HL-60 (cell line): ENCODE measurements around the gene TPRN.

ENCODE experiments used
- DNase-seq, 2 experiments: peaks; one replicate each; pipeline ENCODE4 v3.0.0-alpha.2; 2010 to 2020; ENCODE audit warnings: low read depth in 1 of 2, low spot score in 1 of 2
- H3K27ac ChIP-seq: fragments of 250-450 bp; sonication (Bioruptor Pico); replicated peaks from 2 replicates; pipeline ENCODE4 v1.5.1; 2020; ENCODE audit warnings: mild to moderate bottlenecking, moderate library complexity
- H3K27me3 ChIP-seq: fragments of 250-450 bp; sonication (Bioruptor Pico); 2 replicates; pipeline ENCODE4 v1.5.1; 2021; ENCODE audit warnings: mild to moderate bottlenecking, moderate library complexity; ENCODE audit not compliant: insufficient read depth, poor library complexity, severe bottlenecking
- H3K4me3 ChIP-seq: replicated peaks from 2 replicates; pipeline ENCODE4 v1.5.1; 2011; ENCODE audit warnings: mild to moderate bottlenecking, control low read depth, low read length; ENCODE audit not compliant: insufficient read depth
- CTCF ChIP-seq: IDR thresholded peaks from one replicate; pipeline ENCODE4 v1.5.1; 2011; ENCODE audit warnings: low read length, control low read depth, inconsistent platforms; ENCODE audit not compliant: insufficient read depth
- GABPA ChIP-seq: IDR thresholded peaks from 2 replicates; pipeline ENCODE4 v1.6.1; 2012; ENCODE audit warnings: low read depth
- POLR2AphosphoS5 ChIP-seq: IDR thresholded peaks from 2 replicates; pipeline ENCODE4 v1.6.1; 2012; ENCODE audit warnings: low read depth
- REST ChIP-seq: IDR thresholded peaks from 2 replicates; pipeline ENCODE4 v1.6.1; 2012; ENCODE audit warnings: low read depth; ENCODE audit not compliant: insufficient replicate concordance
- SPI1 ChIP-seq: IDR thresholded peaks from 2 replicates; pipeline ENCODE4 v1.6.1; 2012; ENCODE audit warnings: low read depth, mild to moderate bottlenecking, borderline replicate concordance

The TPRN gene

GRCh38 chr9:137221506-137222111, 21.1 kb upstream of the TPRN start:
- no peak for DNase-seq
- Histone ChIP-seq H3K4me3 (peak overlapping the region; percentile 8), H3K27ac (no peak overlapping the region), H3K27me3 (no peaks in the 10 kb centered on the region)
- no peak for TF ChIP-seq SPI1
- no peak for TF ChIP-seq POLR2AphosphoS5
- no peak for TF ChIP-seq CTCF
- TF ChIP-seq REST = no peak
- TF ChIP-seq GABPA = no peak

- Histone ChIP-seq H3K4me3 (no peak overlapping the region), H3K27me3 (no peaks in the 10 kb centered on the region), H3K27ac (no peak overlapping the region)
- no peak for DNase-seq
- TF ChIP-seq REST = no peak
- TF ChIP-seq POLR2AphosphoS5 = no peak
- no peak for TF ChIP-seq CTCF
- TF ChIP-seq GABPA = no peak
- TF ChIP-seq SPI1 = no peak
Measured at GRCh38 chr9:137221095-137221505, 20.6 kb upstream of the TPRN start.

GRCh38 chr9:137220317-137221094, 20.0 kb upstream of the TPRN start:
- no peak for TF ChIP-seq REST
- no peak for TF ChIP-seq GABPA
- TF ChIP-seq POLR2AphosphoS5 = no peak
- no peak for TF ChIP-seq SPI1
- no peak for TF ChIP-seq CTCF
- Histone ChIP-seq H3K27ac (no peak overlapping the region), H3K27me3 (no peaks in the 10 kb centered on the region), H3K4me3 (no peak overlapping the region)
- DNase-seq = no peak
